Mononuclear cell (primary cell): ENCODE measurements around the gene ERGIC1. TPM values are rescaled to one million over a fixed set of nuclear protein-coding genes. Genes with fewer than 3 reads are reported as not detected.
"Not testable (repeated sequence)": the region's sequence is repeated elsewhere in the genome, so short reads cannot be mapped to it uniquely, and the experiment has no call there.

Source experiments
- H3K27me3 ChIP-seq: 2 replicates; pipeline ENCODE4 v1.6.0; 2011; ENCODE audit warnings: low read length, control low read depth; ENCODE audit not compliant: insufficient read depth
- H3K4me1 ChIP-seq: 2 replicates; pipeline ENCODE4 v1.5.1; 2011; ENCODE audit warnings: mild to moderate bottlenecking, low read length, control low read depth; ENCODE audit not compliant: insufficient read depth
- H3K4me3 ChIP-seq: 2 replicates; pipeline ENCODE4 v1.5.1; 2011; ENCODE audit warnings: mild to moderate bottlenecking, low read length, moderate library complexity
- H3K9me3 ChIP-seq: 2 replicates; pipeline ENCODE4 v1.5.1; 2011; ENCODE audit warnings: low read depth, mild to moderate bottlenecking, control low read depth, low read length
- total RNA-seq: library from RNA; depleted of rRNA; stranded (reverse); fragments of >200 nt; gene quantifications from one replicate; pipeline ENCODE4 v1.2.3, GENCODE V29; 2012

Gene ERGIC1, protein sequence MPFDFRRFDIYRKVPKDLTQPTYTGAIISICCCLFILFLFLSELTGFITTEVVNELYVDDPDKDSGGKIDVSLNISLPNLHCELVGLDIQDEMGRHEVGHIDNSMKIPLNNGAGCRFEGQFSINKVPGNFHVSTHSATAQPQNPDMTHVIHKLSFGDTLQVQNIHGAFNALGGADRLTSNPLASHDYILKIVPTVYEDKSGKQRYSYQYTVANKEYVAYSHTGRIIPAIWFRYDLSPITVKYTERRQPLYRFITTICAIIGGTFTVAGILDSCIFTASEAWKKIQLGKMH
- total RNA-seq = 63.6 TPM

DNA sequence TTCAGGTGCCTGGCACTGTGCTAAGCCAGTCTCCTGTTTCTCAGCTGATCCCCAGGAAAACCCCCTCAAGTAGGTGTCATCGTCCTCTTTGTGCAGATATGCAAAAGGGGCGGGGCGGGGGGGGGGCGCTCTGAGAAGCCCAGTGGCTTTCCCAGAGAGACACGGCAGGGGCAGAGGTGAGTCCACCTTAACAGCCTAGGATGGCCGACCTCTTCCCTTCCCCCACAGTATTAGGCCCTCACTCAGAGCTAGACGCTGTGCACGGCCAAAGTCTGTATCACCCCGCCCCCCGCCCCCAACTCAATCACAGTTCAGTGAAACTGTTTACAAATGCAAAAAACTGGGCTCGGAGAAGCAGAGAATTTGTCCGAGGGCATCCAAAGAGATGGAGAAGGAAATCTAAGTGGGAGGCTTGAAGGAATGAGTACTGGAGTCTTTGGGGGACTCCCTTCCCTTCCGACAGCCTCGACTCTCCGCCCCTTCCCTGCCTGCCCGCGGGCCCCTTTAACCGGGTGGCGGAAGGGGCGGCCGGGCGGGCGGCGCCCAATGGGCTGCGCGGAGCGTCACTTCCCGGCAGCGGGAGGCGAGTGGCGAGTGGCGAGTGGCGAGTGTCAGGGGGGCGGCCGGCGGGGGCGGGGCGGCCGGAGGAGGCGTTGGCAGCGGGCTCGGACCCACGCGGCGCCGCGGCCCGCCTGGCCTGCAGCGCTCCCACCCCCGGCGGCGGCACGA lies at the start of gene ERGIC1:
TSS of gene ERGIC1 (plus strand) at position 566 of the 729 bp plus-strand sequence. CDS start at position 729, 163 bp downstream.
- Histone ChIP-seq H3K4me1 (peaks cover 62% of the 10 kb centered on the region), H3K4me3 (peak within 1 kb of the TSS; percentile 58), H3K9me3 (no peaks in the 10 kb centered on the region), H3K27me3 (no peaks in the 10 kb centered on the region)

DNA sequence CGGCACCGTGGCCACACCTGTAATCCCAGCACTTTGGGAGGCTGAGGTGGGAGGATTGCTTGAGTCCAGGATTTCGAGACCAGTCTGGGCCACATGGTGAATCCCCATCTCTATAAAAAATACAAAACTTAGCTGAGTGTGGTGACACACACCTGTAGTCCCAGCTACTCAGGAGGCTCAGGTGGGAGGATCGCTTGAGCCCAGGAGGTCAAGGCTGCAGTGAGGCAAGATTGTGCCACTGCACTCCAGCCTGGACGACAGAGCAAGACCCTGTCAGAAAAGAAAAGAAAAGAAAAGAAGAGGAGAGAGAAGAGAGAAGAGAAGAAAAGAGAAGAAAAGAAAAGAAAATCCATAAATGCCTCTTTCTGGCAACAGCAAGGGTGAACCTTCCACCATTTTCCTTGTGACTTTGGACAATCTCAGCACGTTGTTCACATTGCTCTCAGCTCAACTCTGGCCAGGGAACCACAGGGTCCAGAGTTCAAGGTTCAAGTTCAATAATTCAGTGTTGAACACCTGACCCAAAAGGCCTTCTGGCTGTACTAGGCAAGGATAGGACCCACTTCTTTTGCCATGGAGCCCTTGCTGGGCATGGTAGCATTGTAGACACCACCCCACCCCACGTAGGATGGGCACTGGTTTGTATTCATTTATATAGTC lies 48.5 kb upstream of the ERGIC1 start:
- Histone ChIP-seq H3K27me3 (no peaks in the 10 kb centered on the region), H3K9me3 (no peaks in the 10 kb centered on the region), H3K4me1 (peaks cover 17% of the 10 kb centered on the region), H3K4me3 (no peak overlapping the region)

DNA sequence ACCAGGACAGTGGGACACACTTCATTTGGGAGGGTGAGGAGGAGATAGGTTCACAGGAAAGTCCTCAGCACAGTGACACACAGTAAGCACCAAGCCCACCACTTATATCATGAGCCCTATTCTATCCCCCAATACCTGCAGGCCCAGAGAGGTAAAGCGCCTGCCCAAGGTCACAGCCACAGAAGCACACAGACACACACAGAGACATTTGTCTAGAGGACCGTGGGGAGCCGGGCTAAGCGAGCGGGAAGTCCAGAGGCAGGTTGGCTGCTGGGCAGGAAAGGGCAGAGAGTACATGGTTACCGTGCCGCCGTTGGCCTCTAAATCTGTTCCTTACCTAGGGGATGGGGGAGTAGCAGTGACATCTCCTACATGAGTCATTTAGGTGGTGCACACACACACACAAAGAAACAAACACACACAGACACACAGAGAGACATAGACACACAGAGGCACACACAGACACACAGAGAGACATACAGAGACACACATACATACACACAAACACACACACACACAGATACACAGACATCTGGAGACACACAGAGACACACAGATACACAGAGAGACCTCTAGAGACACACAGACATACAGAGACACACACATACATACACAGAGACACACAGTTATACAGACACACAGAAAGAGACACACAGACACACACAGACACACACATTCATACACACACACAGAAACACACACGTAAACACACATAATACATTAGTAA lies 47.2 kb upstream of the ERGIC1 start:
- Histone ChIP-seq H3K4me3 (no peak overlapping the region), H3K27me3 (no peaks in the 10 kb centered on the region), H3K9me3 (no peaks in the 10 kb centered on the region), H3K4me1 (peaks cover 14% of the 10 kb centered on the region)

GRCh38 chr5:172787538-172787937 lies 46.5 kb upstream of the ERGIC1 start:
- H3K9me3 ChIP-seq, H3K4me3 ChIP-seq, H3K27me3 ChIP-seq: not testable (repeated sequence)
- H3K4me1 ChIP-seq = peaks cover 14% of the 10 kb centered on the region

- no peaks in the 10 kb centered on the region for H3K27me3 ChIP-seq
- H3K9me3 ChIP-seq = no peaks in the 10 kb centered on the region
- H3K4me3 ChIP-seq = no peak overlapping the region
- peaks cover 25% of the 10 kb centered on the region for H3K4me1 ChIP-seq
Observed at GRCh38 chr5:172788771-172789686, 45.0 kb upstream of the ERGIC1 start.

DNA sequence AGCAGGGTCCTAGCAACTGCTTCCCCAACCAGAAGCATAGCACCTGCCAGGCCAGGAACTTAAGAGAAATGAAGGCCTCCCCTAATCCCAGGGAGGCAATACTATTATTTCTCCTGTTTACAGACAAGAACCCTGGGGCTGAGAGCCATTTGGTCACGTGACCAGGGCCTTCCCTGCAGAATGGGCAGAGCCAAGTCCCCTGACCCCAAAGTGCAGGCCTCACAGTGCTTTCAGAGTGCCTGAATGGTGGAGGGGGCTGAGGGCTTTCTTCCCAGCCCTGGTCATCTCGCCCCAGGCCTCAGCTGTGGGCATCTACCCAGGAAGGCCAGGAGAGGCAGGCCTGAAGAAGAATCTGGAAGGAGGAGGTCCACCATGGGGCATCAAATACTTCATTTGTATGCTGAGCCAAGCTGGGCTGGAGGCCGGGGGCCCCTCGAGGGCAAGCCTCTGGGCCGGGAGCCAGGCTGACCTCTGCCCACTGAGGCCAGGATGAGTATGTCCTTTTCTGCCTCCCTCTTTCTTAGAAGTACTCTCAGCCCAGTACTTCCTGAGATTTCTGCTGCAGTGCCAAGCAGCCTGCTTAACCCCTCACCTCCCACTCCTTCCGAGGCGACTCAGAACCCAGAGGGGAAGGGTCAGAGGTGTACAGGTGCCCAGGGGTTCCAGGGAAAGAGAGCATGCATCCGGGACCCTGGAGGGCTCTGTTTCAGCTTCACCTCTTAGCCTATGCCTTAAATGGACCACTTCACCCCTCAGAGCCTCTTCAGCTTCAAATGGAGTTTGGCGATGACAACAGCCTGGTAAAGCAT lies 44.2 kb upstream of the ERGIC1 start:
- H3K4me1 ChIP-seq = peaks cover 33% of the 10 kb centered on the region
- no peaks in the 10 kb centered on the region for H3K9me3 ChIP-seq
- H3K4me3 ChIP-seq = no peak overlapping the region
- H3K27me3 ChIP-seq = no peaks in the 10 kb centered on the region

GRCh38 chr5:172790496-172790889 lies 43.6 kb upstream of the ERGIC1 start:
- no peak overlapping the region for H3K4me3 ChIP-seq
- H3K4me1 ChIP-seq = peaks cover 39% of the 10 kb centered on the region
- H3K27me3 ChIP-seq = no peaks in the 10 kb centered on the region
- no peaks in the 10 kb centered on the region for H3K9me3 ChIP-seq

- Histone ChIP-seq H3K4me3 (no peak overlapping the region), H3K27me3 (no peaks in the 10 kb centered on the region), H3K4me1 (peaks cover 47% of the 10 kb centered on the region), H3K9me3 (no peaks in the 10 kb centered on the region)
Observed at GRCh38 chr5:172791286-172791685, 42.8 kb upstream of the ERGIC1 start.

- no peaks in the 10 kb centered on the region for H3K9me3 ChIP-seq
- no peaks in the 10 kb centered on the region for H3K27me3 ChIP-seq
- H3K4me1 ChIP-seq = peaks cover 51% of the 10 kb centered on the region
- no peak overlapping the region for H3K4me3 ChIP-seq
Observed at GRCh38 chr5:172791726-172792445, 42.2 kb upstream of the ERGIC1 start.

GRCh38 chr5:172792701-172793570 lies 41.1 kb upstream of the ERGIC1 start:
- Histone ChIP-seq H3K4me1 (peaks cover 62% of the 10 kb centered on the region), H3K27me3 (no peaks in the 10 kb centered on the region)

DNA sequence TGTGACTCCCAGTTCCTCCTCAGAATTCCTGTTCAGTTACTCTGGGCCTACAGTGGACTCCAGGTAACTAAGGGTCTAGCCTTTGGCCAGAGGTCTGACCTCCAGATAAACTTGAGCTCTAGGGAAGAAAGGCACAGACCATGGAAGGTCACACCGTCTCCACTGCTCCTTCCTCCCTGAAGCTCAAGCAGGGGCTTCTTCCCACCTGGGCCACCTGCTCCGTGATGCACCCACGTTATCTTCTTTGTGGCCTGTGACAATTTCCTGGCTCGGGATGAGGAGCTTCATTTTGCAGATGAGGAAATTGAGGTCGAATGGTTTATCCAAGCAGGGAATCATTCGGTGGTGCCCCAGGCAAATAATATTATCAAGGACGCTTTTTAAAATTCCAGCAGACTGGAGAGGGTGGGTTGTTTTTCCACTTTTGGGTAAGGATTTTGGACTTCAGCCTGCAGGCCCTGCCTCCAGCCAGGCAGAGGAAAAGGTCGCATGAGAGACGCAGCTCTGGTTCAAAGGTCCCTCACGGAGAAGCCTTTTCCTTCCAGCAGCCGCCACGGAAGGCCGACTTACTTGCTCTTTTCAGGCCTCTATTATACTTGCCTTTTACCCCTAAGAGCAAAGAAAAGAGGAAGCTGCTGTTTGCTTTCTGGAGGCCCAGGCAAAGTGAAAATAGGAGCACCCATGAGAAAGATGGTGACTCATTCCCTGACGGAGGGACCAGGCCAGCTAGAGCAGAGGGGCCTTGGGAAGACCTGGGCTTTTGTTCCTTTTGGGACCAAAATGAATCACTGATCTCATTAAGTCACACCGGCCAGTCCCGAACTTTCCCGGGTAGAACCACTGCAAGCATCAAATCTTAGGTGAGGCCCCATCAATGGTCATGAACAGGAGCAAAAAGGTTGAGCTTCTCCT lies 40.2 kb upstream of the ERGIC1 start:
- peaks cover 65% of the 10 kb centered on the region for H3K4me1 ChIP-seq
- no peaks in the 10 kb centered on the region for H3K27me3 ChIP-seq
- no peaks in the 10 kb centered on the region for H3K9me3 ChIP-seq
- no peak overlapping the region for H3K4me3 ChIP-seq

More at GRCh38 chr5:172792701-172793570, 41.1 kb upstream of the ERGIC1 start:
- Histone ChIP-seq H3K9me3 (no peaks in the 10 kb centered on the region), H3K4me3 (no peak overlapping the region)
